PC-3 (cell line): ENCODE results near the gene CYB5R3. TPM values are rescaled to one million over a fixed set of nuclear protein-coding genes. Genes with fewer than 3 reads are reported as not detected.

Experiments
- ATAC-seq: fragments of 200-7000 bp; cut with Tn5 transposase; 2 replicates; pipeline ENCODE4 v1.9.1; 2020; ENCODE audit warnings: mild to moderate bottlenecking, moderate library complexity
- BruUV-seq: library from RNA; stranded (reverse); fragments of 400-500 nt; replicated peaks from 2 replicates; lab custom pipeline; 2021; lab: Mats Ljungman, UMichigan
- CTCF ChIA-PET: fragments of 300-600 bp; sonication (Branson Sonifier 250); formaldehyde crosslinking; loops from one replicate; lab custom pipeline; 2022; ENCODE audit warnings: antibody characterized with exemption; lab: Charles Lee
- POLR2A ChIA-PET: fragments of 300-600 bp; sonication (Branson Sonifier 250); formaldehyde crosslinking; loops from one replicate; lab custom pipeline; 2022; ENCODE audit warnings: antibody characterized with exemption; ENCODE audit not compliant: unreplicated experiment; lab: Charles Lee
- DNase-seq: peaks from one replicate; pipeline ENCODE4 v3.0.0-alpha.2; 2015
- H2AFZ ChIP-seq: fragments of 300-600 bp; sonication (generic); 2 replicates; pipeline ENCODE4 v1.6.0; 2016; ENCODE audit warnings: antibody characterized with exemption, low read length
- H3F3A ChIP-seq: fragments of 300-600 bp; sonication (generic); one replicate; pipeline ENCODE4 v1.6.0; 2017; ENCODE audit warnings: antibody characterized with exemption, low read length, control low read depth, mild to moderate bottlenecking; ENCODE audit not compliant: unreplicated experiment
- H3K27ac ChIP-seq: fragments of 300-600 bp; sonication (generic); 2 replicates; pipeline ENCODE4 v1.5.1; 2016; ENCODE audit warnings: mild to moderate bottlenecking, low read length
- H3K27me3 ChIP-seq: fragments of 300-600 bp; sonication (generic); 2 replicates; pipeline ENCODE4 v1.6.1; 2016; ENCODE audit warnings: low read length, mixed read lengths
- H3K36me3 ChIP-seq: fragments of 300-600 bp; sonication (generic); 2 replicates; pipeline ENCODE4 v1.6.1; 2016; ENCODE audit warnings: low read depth, mixed run types, low read length, mixed read lengths
- H3K4me1 ChIP-seq: fragments of 300-600 bp; sonication (generic); 2 replicates; pipeline ENCODE4 v1.5.1; 2016; ENCODE audit warnings: low read length; ENCODE audit not compliant: insufficient read depth
- H3K4me2 ChIP-seq: fragments of 300-600 bp; sonication (generic); 2 replicates; pipeline ENCODE4 v1.6.0; 2016; ENCODE audit warnings: low read length
- H3K4me3 ChIP-seq: fragments of 300-600 bp; sonication (generic); 2 replicates; pipeline ENCODE4 v1.5.1; 2016; ENCODE audit warnings: mild to moderate bottlenecking, low read length, mixed read lengths
- H3K79me2 ChIP-seq: fragments of 300-600 bp; sonication (generic); 2 replicates; pipeline ENCODE4 v1.6.1; 2017; ENCODE audit warnings: low read length, mixed read lengths
- H3K9ac ChIP-seq: fragments of 300-600 bp; sonication (generic); 2 replicates; pipeline ENCODE4 v1.6.0; 2016; ENCODE audit warnings: mild to moderate bottlenecking, low read length
- H3K9me2 ChIP-seq: fragments of 300-600 bp; sonication (generic); replicated peaks from 2 replicates; pipeline ENCODE4 v1.6.1; 2016; ENCODE audit warnings: mixed run types, low read length, mixed read lengths
- H3K9me3 ChIP-seq: fragments of 300-600 bp; sonication (generic); 2 replicates; pipeline ENCODE4 v1.6.1; 2016; ENCODE audit warnings: low read length, mixed read lengths
- H4K20me1 ChIP-seq: fragments of 300-600 bp; sonication (generic); 2 replicates; pipeline ENCODE4 v1.6.1; 2016; ENCODE audit warnings: low read length, mixed read lengths
- EZH2 ChIP-seq: fragments of 300-600 bp; sonication (generic); IDR thresholded peaks from one replicate; pipeline ENCODE4 v1.6.1; 2017; ENCODE audit warnings: antibody characterized with exemption, mild to moderate bottlenecking, low read length; ENCODE audit not compliant: unreplicated experiment
- EZH2phosphoT487 ChIP-seq: fragments of 300-600 bp; sonication (generic); IDR thresholded peaks from 2 replicates; pipeline ENCODE4 v1.6.1; 2018; ENCODE audit warnings: mild to moderate bottlenecking, antibody characterized with exemption, low read length, borderline replicate concordance
- intact Hi-C: fragments of 100-400 bp; cut with micrococcal nuclease; formaldehyde crosslinking; loops from 2 replicates; pipeline ENCODE4 v1.9.0; 2023
- total RNA-seq: library from RNA; depleted of rRNA; stranded (reverse); fragments of >200 nt; gene quantifications from 2 replicates; pipeline ENCODE4 v1.2.3, GENCODE V29; 2014
- TF ChIP-seq, protein P1 (sequence below): fragments of 300-600 bp; sonication (generic); conservative IDR thresholded peaks from 2 replicates; pipeline ENCODE4 v1.5.1; 2017; ENCODE audit warnings: antibody characterized with exemption, low read depth, mild to moderate bottlenecking, low read length

The CYB5R3 gene
- total RNA-seq, 1 experiment from 2014 or later = 73.3 TPM

DNA sequence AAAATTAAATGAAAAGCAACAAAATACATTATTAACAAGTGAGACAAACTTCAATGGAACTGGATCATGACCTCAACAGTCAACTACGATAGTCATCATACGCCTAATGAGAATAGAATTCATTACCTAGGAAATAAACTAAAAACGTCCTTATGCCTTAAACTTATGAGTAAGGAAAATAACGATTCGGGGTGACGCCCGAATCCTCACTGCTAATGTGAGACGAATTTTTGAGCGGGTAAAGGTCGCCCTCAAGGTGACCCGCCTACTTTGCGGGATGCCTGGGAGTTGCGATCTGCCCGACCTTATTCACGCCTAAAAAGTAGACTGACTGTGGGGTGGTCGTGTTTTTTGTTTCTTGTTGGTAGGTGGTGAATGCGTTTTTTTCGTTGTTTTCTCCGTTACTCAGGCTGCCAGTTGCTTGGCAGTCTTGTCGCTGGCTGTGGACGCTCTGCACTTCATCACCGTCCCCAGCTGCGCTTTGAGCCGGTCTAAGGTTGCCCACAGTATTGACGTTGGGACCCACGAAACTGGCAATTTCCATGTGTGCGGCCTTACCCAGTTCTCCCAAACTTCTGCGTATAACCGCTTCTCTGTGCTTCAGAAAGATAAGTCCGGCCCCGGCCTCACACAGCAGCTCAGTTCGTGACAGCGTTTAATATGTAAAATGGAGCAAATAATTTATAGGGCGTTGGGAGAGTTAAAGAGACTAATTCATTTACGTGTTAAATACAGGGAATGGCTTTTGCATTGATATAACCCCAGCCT is 33.9 kb downstream of the CYB5R3 start:
- Histone ChIP-seq H3K4me3 (peak overlapping the region; percentile 87), H3K4me1 (peaks cover 11% of the 10 kb centered on the region), H3K79me2 (peaks cover 41% of the 10 kb centered on the region), H4K20me1 (peaks cover 14% of the 10 kb centered on the region; the same call in 1 of the 2 replicates), H3K9me3 (no peaks in the 10 kb centered on the region), H3K9ac (peak overlapping the region; percentile 96), H3K4me2 (peak overlapping the region; percentile 82), H3K27me3 (no peaks in the 10 kb centered on the region), H3K36me3 (peaks cover 10% of the 10 kb centered on the region; the same call in 1 of the 2 replicates), H3K9me2 (no peaks in the 10 kb centered on the region), H2AFZ (peak overlapping the region; percentile 73), H3K27ac (peak overlapping the region; percentile 97), H3F3A (no peaks in the 10 kb centered on the region)
- BruUV-seq = TSS peak; percentile 100
- POLR2A ChIA-PET = interaction anchor here (0.6 to 0.7 kb wide), 4 partner anchors 12 to 450 kb away, joined by 3 to 6 read pairs (median 4); partner anchors contain the start of gene PACSIN2
- TF ChIP-seq, protein P1, sequence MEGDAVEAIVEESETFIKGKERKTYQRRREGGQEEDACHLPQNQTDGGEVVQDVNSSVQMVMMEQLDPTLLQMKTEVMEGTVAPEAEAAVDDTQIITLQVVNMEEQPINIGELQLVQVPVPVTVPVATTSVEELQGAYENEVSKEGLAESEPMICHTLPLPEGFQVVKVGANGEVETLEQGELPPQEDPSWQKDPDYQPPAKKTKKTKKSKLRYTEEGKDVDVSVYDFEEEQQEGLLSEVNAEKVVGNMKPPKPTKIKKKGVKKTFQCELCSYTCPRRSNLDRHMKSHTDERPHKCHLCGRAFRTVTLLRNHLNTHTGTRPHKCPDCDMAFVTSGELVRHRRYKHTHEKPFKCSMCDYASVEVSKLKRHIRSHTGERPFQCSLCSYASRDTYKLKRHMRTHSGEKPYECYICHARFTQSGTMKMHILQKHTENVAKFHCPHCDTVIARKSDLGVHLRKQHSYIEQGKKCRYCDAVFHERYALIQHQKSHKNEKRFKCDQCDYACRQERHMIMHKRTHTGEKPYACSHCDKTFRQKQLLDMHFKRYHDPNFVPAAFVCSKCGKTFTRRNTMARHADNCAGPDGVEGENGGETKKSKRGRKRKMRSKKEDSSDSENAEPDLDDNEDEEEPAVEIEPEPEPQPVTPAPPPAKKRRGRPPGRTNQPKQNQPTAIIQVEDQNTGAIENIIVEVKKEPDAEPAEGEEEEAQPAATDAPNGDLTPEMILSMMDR = no peak
- TF ChIP-seq EZH2 = no peak
- TF ChIP-seq EZH2phosphoT487 = no peak
- ATAC-seq = peak; percentile 77
- peak; percentile 96 for DNase-seq
- intact Hi-C loops = no loop called here
- CTCF ChIA-PET = no interaction called here

- BruUV-seq = no TSS peak
- peak within 1 kb of the TSS; percentile 97 for H3K27ac ChIP-seq
- peak within 1 kb of the TSS; percentile 82 for H3K4me2 ChIP-seq
- TF ChIP-seq EZH2phosphoT487 (no peak), EZH2 (no peak)
- TF ChIP-seq, protein P1 = no peak; the same call in 1 of the 2 replicates
- H3K9ac ChIP-seq = peak within 1 kb of the TSS; percentile 96
- peaks cover 10% of the 10 kb centered on the region; the same call in 1 of the 2 replicates for H3K36me3 ChIP-seq
- DNase-seq (peak; percentile 95), ATAC-seq (peak; percentile 62)
- peaks cover 15% of the 10 kb centered on the region; the same call in 1 of the 2 replicates for H4K20me1 ChIP-seq
- H2AFZ ChIP-seq = peak within 1 kb of the TSS; percentile 73
- H3K9me2 ChIP-seq = no peaks in the 10 kb centered on the region
- H3K9me3 ChIP-seq = no peaks in the 10 kb centered on the region
- H3K79me2 ChIP-seq = peaks cover 49% of the 10 kb centered on the region
- ChIA-PET CTCF (no interaction called here), POLR2A (interaction anchor here (0.5 to 0.7 kb wide), 3 partner anchors 13 to 401 kb away, joined by 3 to 4 read pairs (median 4); partner anchors contain the start of gene PACSIN2)
- H3K27me3 ChIP-seq = no peaks in the 10 kb centered on the region
- H3F3A ChIP-seq = no peaks in the 10 kb centered on the region
- intact Hi-C loops = no loop called here
- H3K4me3 ChIP-seq = peak within 1 kb of the TSS; percentile 87
- H3K4me1 ChIP-seq = peaks cover 8% of the 10 kb centered on the region
Measured at GRCh38 chr22:42614312-42615091, 34.7 kb downstream of the CYB5R3 start, which contains the start of gene POLDIP3. Gene POLDIP3 (minus strand): TSS chr22:42614883. CDS start chr22:42614857, 26 bp downstream.
